ENCODE results near the gene PDS5A.
"Not testable (repeated sequence)": the region's sequence is repeated elsewhere in the genome, so short reads cannot be mapped to it uniquely, and the experiment has no call there.

PDS5A gene

DNA sequence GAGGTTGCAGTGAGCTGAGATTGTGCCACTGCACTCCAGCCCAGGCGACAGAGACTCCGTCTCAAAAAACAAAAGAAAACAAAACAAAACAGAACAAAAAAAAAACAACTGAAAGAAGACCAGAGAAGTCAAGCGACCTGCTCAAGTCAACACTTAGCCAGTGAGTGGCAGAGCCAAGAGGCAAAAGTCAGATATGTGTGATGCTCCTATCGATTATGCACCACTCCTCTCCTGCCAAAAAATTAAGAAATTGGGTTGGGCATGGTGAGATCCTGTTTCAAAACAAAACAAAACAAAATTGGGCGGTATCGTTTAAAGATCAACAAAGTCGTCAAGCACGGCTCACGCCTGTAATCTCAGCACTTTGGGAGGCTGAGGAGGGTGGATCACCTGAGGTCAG, 137.7 kb downstream of the PDS5A start:
- DNase-seq = no peak

DNA sequence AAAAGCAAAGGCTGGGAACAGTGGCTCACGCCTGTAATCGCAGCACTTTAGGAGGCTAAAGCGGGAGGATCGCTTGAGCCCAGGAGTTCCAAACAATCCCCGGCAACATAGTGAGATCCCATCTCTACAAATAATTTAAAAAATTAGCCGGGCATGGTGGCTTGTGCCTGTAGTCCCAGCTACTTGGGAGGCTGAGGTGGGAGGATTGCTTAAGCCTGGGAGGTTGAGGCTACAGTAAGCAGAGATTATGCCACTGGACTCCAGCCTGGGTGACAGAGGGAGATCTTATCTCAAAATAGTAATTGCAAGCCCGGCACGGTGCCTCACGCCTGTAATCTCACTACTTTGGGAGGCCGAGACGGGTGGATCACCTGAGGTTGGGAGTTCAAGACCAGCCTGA, 139.3 kb downstream of the PDS5A start:
- DNase-seq = not testable (repeated sequence)

DNA sequence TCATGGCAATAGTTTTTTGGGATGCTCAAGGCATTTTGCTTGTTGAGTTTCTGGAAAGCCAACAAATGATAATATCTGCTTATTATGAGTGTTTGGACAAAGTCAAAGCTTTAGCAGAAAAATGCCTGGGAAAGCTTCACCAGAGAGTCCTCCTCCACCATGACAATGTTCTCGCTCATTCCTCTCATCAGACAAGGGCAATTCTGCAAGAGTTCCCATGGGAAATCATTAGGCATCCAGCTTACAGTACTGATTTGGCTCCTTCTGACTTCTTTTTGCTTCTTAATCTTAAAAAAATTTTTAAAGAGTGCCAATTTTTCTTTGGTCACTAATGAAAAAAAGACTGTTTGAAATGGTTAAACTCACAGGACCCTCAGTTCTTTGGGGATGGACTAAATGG, 143.4 kb downstream of the PDS5A start:
- DNase-seq = no peak

DNA sequence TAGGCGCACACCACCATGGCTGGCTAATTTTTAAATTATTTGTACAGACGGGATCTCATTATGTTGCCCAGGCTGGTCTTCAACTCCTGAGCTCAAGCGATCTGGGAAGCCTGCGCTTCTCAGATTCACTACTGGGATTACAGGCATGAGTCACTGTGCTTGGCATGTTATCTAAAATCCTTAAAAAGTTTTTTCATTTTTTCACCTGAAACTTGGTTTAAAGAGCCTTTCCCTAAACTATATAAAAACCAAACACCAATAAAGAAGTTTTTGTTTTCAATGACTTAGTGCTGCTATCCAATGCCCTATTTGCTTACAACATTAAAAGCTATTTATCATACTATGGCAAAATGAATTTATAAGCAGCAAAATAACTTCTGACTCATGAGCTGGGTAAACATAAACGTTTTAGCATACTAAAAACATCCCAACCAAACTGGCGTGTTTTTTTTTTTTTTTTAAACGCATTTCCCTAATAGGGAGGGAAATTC, 151.9 kb downstream of the PDS5A start:
- DNase-seq = no peak

DNA sequence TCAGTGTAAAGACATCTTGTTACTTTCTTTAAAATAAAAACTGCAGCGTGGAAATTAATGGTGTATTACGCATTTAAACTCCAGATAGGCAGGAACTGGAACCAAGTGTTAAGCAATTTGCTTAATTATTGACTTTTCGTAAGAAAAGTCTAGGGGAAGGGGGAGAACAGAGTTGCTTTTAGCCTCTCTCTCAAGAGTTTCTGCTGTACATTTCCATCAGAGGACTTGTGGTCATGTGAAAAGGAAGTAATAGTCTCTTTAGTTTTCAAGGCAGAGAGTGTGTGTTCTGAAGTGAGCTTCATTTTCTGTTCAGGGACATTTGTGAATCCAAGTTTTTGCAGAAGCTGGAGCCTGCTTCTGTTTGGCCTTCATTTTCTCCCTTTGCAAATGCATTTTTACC, 152.6 kb downstream of the PDS5A start:
- DNase-seq = no peak

DNA sequence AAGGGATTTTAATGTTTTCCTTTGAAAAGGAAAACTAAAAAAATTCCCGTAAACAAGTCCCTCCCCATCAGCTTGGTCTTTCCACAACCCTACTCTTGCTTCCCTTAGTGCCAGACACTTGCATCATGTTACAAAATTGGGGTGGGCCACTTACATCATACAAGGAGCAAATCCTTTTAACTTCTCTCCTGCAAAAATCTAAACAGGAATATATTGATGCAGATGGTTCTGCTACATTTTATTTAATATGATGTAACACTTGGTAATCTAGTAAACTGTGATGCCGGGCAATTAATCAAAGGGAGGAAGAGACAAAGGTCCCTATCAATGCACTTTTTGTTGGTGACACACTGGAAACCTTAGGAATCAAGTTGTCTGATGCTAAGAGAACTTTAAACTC, 154.5 kb downstream of the PDS5A start:
- DNase-seq = no peak

DNA sequence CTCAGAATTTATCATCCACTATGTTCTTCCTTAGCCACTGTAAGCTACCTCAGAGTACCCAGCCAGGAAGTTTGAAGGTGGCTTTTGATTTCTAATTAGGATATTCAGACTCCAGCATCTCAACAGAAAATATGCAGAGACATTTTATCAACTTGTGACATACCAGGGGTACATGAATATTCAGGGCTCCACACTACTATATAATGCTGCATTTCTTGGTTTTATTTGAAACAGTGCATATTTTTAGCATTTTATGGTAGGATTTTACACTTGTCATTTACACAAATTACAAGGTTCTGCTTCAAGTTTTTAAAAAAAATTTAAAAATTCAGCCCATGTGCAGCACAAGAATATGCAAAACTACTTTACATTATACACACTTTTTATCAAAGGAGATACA, 155.0 kb downstream of the PDS5A start:
- no peak for DNase-seq

DNA sequence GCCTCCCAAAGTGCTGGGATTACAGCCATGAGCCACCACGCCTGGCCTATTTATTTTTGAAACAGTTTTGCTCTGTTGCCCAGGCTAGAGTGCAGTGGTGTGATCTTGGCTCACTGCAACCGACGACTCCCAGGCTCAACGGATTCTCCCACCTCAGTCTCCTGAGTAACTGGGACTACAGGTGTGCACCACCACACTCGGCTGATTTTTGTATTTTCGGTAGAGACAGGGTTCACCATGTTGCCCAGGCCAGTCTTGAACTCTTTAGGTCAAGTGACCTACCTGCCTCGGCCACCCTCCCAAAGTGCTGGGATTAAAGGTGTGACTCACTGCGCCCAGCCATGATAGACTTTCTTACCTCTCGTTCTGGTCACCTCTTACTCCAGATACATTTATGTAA, 155.8 kb downstream of the PDS5A start:
- no peak for DNase-seq

DNA sequence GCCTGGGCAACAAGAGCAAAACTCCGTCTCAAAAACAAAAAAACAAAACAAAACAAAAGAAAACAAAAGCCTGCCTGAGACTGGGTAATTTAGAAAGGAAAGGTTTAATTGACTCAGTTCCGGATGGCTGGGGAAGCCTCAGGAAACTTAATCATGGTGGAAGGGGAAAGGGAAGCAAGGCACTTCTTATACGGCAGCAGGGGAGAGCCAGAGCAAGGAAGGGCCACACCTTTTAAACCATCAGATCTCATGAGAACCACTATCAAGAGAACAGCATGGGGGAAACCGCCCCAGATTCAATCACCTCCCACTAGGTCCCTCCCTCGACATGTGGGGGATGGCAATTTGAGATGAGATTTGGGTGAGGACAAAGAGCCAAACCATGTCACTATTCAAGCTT, 157.5 kb downstream of the PDS5A start:
- no peak for DNase-seq

DNA sequence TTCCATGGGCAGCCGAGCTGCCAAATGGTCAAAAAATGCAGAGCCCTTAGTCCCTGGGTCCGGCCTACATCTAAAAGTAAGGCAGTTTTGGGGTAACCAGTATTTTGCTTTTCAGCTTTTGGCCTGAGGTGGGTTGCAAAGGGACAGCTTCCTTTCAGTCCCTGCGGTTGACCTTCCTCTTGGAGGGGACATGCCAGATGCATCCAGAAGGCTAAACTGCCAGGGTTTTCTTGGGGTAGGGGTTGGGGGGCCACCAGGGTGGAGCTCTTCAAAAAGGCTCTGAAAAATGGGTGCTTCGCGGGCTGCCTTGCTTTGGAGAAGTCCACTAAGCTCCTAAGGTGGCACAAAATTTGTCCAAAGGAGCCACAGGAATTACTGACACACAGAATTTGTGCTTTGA, 159.1 kb downstream of the PDS5A start:
- DNase-seq = no peak

DNA sequence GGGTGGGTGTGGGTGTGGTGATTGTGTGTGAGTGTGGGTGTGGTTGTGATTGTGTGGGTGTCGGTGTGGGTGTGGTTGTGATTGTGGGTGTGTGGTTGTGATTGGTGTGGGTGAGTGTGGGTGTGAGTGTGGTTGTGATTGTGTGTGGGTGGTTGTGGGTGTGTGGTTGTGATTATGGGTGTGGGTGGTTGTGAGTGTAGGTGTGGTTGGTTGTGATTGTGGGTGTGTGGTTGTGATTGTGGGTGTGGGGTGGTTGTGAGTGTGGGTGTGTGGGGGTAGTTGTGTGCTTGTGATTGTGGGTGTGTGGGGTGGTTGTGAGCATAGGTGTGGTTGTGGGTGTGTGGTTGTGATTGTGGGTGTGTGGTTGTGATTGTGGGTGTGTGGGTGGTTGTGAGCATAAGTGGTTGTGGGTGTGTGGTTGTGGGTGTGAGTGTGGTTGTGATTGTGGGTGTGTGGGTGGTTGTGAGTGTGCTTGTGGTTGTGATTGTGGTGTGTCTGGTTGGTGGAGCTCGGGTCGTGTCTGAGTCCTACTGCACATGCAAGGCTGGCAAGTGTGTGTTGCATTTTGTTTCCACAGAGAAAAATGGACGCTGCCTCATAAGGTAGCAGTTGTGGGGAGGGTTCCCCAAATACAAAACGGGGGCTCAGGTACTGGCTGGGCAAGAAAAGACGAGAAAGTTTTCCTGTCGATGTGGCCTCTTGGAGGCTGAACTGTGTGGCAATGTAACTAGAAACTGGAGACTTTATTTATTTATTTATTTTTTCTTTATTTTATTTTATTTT, 163.1 kb downstream of the PDS5A start:
- no peak for DNase-seq

DNA sequence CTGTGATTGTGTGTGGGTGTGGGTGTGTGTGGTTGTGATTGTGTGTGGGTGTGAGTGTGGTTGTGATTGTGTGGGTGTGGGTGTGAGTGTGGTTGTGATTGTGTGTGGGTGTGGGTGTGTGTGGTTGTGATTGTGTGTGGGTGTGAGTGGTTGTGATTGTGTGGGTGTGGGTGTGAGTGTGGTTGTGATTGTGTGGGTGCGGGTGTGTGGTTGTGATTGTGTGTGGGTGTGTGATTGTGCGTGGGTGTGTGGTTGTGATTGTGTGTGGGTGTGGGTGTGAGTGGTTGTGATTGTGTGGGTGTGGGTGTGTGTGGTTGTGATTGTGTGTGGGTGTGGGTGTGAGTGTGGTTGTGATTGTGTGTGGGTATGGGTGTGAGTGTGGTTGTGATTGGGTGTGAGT, 163.9 kb downstream of the PDS5A start:
- not testable (repeated sequence) for DNase-seq

DNA sequence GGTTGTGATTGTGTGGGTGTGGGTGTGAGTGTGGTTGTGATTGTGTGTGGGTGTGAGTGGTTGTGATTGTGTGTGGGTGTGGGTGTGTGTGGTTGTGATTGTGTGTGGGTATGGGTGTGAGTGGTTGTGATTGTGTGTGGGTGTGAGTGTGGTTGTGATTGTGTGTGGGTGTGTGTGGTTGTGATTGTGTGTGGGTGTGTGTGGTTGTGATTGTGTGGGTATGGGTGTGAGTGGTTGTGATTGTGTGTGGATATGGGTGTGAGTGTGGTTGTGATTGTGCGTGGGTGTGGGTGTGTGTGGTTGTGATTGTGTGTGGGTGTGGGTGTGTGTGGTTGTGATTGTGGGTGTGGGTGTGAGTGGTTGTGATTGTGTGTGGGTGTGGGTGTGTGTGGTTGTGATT, 164.7 kb downstream of the PDS5A start:
- DNase-seq = not testable (repeated sequence)

DNA sequence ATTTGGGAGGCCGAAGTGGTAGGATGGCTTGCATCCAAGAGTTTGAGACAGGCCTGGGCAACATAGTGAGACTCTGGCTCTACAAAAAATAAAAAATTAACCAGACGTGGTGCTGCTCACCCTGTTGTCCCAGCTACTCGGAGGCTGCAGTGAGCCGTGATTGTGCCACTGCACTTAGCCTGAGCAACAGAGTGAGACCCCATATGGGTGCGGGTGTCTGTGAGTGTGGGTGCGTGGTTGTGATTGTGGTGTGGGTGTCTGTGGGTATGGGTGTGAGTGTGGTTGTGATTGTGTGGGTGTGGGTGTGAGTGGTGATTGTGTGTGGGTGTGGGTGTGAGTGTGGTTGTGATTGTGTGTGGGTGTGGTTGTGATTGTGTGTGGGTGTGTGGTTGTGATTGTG, 165.2 kb downstream of the PDS5A start:
- no peak for DNase-seq

DNA sequence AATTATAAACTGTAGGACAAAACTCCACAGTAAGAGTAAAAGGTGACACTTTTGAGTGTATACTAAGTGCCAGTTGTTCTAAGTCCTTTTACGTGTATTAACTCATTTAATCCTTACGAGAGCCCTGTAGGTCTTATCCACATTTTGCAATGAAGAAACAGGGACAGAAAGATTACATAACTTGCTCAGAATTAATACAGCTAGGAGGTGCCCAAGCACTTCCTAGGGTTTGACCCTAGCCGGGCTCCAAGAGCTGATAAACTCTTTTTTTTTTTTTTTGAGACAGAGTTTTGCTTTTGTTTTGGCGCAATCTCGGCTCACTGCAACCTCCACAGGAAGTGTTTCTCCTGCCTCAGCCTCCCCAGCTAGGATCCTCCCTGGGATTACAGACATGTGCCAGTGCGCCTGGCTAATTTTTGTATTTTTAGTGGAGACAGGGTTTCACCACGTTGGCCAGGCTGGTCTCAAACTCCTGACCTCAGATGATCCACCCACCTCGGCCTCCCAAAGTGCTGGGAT, 169.4 kb downstream of the PDS5A start:
- DNase-seq = no peak

DNA sequence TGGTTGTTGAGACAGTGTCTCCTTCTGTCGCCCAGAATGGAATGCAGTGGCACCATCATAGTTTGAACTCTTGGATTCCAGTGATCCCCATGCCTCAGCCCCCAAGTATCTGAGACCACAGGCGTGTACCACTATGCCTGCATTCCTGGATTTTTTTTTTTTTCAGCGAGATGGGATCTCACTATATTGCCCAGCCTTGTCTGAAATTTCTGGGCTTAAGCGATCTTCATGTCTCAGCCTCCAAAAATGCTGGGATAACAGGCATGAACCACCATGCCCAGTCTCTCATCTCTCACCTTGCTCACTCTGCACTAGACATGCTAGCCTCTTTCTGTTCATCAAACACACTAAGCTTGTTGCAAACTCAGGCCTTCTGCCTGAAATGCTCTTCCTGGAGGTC, 175.7 kb downstream of the PDS5A start:
- no peak for DNase-seq

DNA sequence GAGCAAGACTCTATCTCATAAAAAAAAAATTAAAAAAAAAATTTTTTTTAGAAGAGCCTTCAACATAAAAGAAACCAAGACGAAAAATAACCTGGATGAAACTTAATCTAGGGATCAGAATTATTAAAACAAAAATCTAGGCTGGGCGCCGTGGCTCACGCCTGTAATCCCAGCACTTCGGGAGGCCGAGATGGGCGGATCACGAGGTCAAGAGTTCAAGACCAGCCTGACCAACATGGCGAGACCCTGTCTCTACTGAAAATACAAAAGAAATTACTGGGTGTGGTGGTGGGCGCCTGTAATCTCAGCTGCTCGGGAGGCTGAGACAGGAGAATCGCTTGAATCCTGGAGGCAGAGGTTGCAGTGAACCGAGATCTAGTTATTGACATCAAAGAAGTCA, 184.7 kb downstream of the PDS5A start:
- DNase-seq = not testable (repeated sequence)

DNA sequence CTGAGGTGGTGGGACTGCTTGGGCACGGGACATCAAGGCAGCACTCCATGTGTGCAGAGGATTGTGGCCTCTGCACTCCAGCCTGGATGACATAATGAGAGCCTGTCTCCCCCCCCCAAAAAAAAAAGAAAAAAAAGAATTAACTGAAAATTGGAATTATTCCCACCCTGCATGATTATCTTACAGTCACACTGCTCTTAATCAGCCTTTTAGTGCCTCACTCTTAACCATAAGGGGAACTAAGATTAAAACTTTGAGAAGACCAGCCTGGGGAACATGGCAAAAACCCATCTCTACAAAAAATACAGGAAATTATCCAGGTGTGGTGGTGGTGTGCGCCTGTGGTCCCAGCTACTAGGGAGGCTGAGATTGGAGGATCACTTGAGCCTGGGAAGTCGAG, 185.2 kb downstream of the PDS5A start:
- no peak for DNase-seq

DNA sequence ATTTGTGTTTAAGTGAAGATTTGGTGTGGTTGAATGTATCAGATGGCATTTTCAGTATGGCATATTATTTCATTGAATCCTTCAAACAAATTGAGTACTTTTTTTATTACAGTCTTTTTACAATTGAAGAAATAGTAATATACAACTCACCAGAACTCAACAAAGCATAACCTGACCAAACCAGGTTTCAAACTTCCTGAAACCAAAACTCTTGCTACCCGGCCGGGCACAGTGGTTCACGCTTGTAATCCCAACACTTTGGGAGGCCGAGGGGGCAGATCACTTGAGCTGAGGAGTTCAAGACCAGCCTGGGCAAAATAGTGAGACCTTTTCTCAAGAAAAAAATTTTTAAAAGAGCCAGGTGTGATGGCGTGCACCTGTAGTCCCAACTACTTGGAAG, 185.6 kb downstream of the PDS5A start:
- no peak for DNase-seq

DNA sequence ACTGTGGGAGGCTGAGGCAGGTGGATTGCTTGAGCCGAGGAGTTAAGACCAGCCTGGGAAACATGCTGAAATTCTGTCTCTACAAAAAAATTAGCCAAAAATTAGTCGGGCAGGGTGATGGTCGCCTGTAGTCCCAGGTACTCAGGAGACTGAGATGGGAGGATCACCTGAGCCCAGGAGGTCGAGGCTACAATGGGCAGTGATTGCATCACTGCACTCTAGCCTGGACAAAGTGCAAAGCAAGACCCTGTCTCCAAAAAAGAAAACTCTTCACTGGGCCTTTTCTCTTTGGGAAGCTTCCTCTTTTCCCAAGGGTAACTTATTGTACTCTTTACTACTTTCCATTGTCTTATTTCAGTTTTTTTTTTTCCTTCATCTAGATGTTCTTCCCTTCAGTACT, 190.9 kb downstream of the PDS5A start:
- no peak for DNase-seq

DNA sequence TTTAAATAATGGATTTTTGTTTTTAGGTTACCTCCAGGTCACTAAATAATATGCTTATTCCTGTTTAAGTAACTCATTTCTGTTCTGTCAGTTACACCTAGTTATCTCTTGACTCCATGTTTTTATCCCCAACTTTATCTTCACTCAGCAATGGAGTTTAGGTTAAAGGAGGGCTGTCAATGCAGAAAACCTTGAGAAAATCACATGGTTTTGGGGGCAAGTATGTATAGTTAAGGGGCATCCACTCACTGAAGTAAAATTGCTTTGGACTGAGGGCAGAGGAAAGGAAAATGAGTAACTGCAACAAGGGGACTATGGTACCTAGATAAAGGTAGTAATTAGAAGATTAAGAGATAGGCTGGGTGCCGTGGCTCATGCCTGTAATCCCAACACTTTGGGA, 192.6 kb downstream of the PDS5A start:
- DNase-seq = no peak

DNA sequence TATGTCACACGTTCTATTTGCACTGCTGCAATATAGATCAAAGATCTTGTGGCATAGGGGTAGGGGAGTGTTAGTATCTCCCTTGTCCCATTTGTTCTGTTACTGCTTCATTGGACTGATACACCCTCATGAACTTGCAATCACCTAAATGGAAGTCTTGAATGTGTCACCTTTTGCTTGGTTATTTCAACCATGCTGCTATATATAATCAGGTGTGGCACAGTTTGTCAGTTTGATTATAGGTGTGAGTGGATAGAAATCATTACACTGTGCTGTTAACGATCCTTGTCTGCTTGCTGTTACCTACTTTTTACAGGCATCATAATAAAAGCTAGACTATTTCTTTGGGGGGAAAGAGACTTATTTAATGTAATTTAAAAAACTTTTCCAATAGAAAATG, 195.7 kb downstream of the PDS5A start:
- DNase-seq = not testable (repeated sequence)

All from hypothalamus (tissue), 51 donors.